ENCODE results near the gene NUDT15. TPM values are rescaled to one million over a fixed set of nuclear protein-coding genes. Genes with fewer than 3 reads are reported as not detected.
"Not testable (repeated sequence)": the region's sequence is repeated elsewhere in the genome, so short reads cannot be mapped to it uniquely, and the experiment has no call there.

NUDT15 gene
- total and polyA plus RNA-seq, 7 experiments from 2014 or later, result 4.3 to 13.6 (median 8.7) TPM

GRCh38 chr13:48000559-48001113 lies 36.9 kb upstream of the NUDT15 start:
- no peaks in the 10 kb centered on the region for H3K9me3 Mint-ChIP-seq
- POLR2A ChIA-PET, result interaction anchor here (1.5 kb wide), 1 partner anchor 37 kb away, joined by 7 read pairs; the partner anchor contains the start of gene NUDT15
- H3K4me1 Mint-ChIP-seq, result peaks cover 24 to 48% (median 42%) of the 10 kb centered on the region in 7 donors
- H3K36me3 Mint-ChIP-seq, result peaks cover 5 to 13% (median 5%) of the 10 kb centered on the region in 5 donors
- Histone ChIP-seq H3K27ac (ENCODE audit: low read depth, low read length) (peak overlapping the region; percentile 81), H3K4me1 (ENCODE audit: control insufficient read depth in 2 of 2, insufficient read depth in 2 of 2, low read length in 2 of 2) (peaks cover 7 to 10% of the 10 kb centered on the region in 2 donors), H3K4me3 (ENCODE audit: low read length) (peak overlapping the region; percentile 97), H3K36me3 (ENCODE audit: control insufficient read depth in 2 of 3, insufficient read depth in 3 of 3, low read length in 3 of 3) (peaks cover 0 to 5% (median 0%) of the 10 kb centered on the region in 3 experiments), H3K27me3 (ENCODE audit: control insufficient read depth in 2 of 2, insufficient read depth in 2 of 2, low read length in 2 of 2) (no peaks in the 10 kb centered on the region), H3K9me3 (ENCODE audit: control insufficient read depth in 2 of 3, low read length in 3 of 3) (no peaks in the 10 kb centered on the region)
- intact Hi-C loops (cut with micrococcal nuclease), result loop anchor here (1.0 to 10.0 kb wide), 11 partner anchors 37 to 1948 kb away; partner anchors contain the start of genes ESD (in 2 of the 2), MED4 (in 2 of the 2), NUDT15 (in 2 of the 2) and ITM2B (in 1 of the 2)
- H3K27ac Mint-ChIP-seq, result peak overlapping the region; percentile 75 to 96 (median 91)
- peaks cover 0 to 2% (median 0%) of the 10 kb centered on the region in 5 donors for H3K27me3 Mint-ChIP-seq
- CTCF ChIA-PET, result interaction anchor here (0.6 kb wide), 1 partner anchor 107 kb away, joined by 4 read pairs; no protein-coding TSS in a partner anchor
- peak; percentile 33 for ATAC-seq
- peak overlapping the region; percentile 88 to 97 (median 96) for H3K4me3 Mint-ChIP-seq
- DNase-seq, result peak in 2 of 9 donors; percentile 2 to 16

GRCh38 chr13:48001114-48001881 lies 36.2 kb upstream of the NUDT15 start, which contains the start of gene SUCLA2:
SUCLA2 (minus strand) TSS chr13:48001273; CDS start chr13:48001269, 4 bp downstream.
- peak; percentile 75 to 96 (median 88) for DNase-seq
- H3K27me3 Mint-ChIP-seq, result peaks cover 0 to 2% (median 0%) of the 10 kb centered on the region in 5 donors
- H3K4me1 Mint-ChIP-seq, result peaks cover 24 to 47% (median 42%) of the 10 kb centered on the region in 7 donors
- peak; percentile 100 for ATAC-seq
- Histone ChIP-seq H3K4me3 (ENCODE audit: low read length) (peak within 1 kb of the TSS; percentile 97), H3K36me3 (ENCODE audit: control insufficient read depth in 2 of 3, insufficient read depth in 3 of 3, low read length in 3 of 3) (peaks cover 0 to 5% (median 0%) of the 10 kb centered on the region in 3 experiments), H3K9me3 (ENCODE audit: control insufficient read depth in 2 of 3, low read length in 3 of 3) (no peaks in the 10 kb centered on the region), H3K27ac (ENCODE audit: low read depth, low read length) (peak within 1 kb of the TSS; percentile 81), H3K27me3 (ENCODE audit: control insufficient read depth in 2 of 2, insufficient read depth in 2 of 2, low read length in 2 of 2) (no peaks in the 10 kb centered on the region), H3K4me1 (ENCODE audit: control insufficient read depth in 2 of 2, insufficient read depth in 2 of 2, low read length in 2 of 2) (peaks cover 7 to 10% of the 10 kb centered on the region in 2 donors)
- CTCF ChIA-PET, result no interaction called here
- H3K36me3 Mint-ChIP-seq, result peaks cover 4 to 13% (median 5%) of the 10 kb centered on the region in 5 donors
- POLR2A ChIA-PET, result interaction anchor here (1.5 kb wide), 1 partner anchor 37 kb away, joined by 7 read pairs; the partner anchor contains the start of gene NUDT15
- H3K27ac Mint-ChIP-seq, result peak within 1 kb of the TSS; percentile 75 to 96 (median 91)
- intact Hi-C loops (cut with micrococcal nuclease), result loop anchor here (1.0 to 10.0 kb wide), 11 partner anchors 36 to 1949 kb away; partner anchors contain the start of genes ESD (in 2 of the 2), MED4 (in 2 of the 2), NUDT15 (in 2 of the 2) and ITM2B (in 1 of the 2)
- H3K9me3 Mint-ChIP-seq, result no peaks in the 10 kb centered on the region
- peak within 1 kb of the TSS; percentile 88 to 97 (median 96) for H3K4me3 Mint-ChIP-seq

DNA sequence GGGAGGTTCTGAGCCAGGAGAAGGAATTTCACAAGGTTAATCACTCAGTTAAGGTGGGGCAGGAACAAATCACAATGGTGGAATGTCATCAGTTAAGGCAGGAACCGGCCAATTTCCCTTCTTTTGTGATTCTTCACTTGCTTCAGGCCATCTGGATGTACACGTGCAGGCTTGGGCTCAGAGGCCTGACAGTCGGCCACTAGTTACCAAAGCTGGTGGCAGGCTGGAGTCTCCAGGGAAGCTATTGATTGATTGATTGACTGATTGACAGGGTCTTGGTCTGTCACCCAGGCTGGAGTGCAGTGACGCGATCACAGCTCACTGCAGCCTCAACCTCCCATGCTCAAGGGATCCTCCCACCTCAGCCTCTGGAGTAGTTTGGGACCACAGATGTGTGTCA lies 35.5 kb upstream of the NUDT15 start:
- DNase-seq; ATAC-seq; H3K36me3 Mint-ChIP-seq; H3K9me3 Mint-ChIP-seq; H3K27me3 Mint-ChIP-seq; H3K36me3 ChIP-seq (ENCODE audit: control insufficient read depth in 2 of 3, insufficient read depth in 3 of 3, low read length in 3 of 3); H3K4me3 ChIP-seq (ENCODE audit: low read length); H3K27ac ChIP-seq (ENCODE audit: low read depth, low read length); CTCF ChIA-PET; H3K9me3 ChIP-seq (ENCODE audit: control insufficient read depth in 2 of 3, low read length in 3 of 3); H3K4me1 ChIP-seq (ENCODE audit: control insufficient read depth in 2 of 2, insufficient read depth in 2 of 2, low read length in 2 of 2); H3K27me3 ChIP-seq (ENCODE audit: control insufficient read depth in 2 of 2, insufficient read depth in 2 of 2, low read length in 2 of 2): not testable (repeated sequence)
- Mint-ChIP-seq H3K27ac (peak overlapping the region in 8 of 9 donors; percentile 51 to 94 (median 87)), H3K4me1 (peaks cover 24 to 42% (median 40%) of the 10 kb centered on the region in 7 donors), H3K4me3 (peak overlapping the region; percentile 88 to 97 (median 96))
- intact Hi-C loops (cut with micrococcal nuclease), result loop anchor here (1.0 to 10.0 kb wide), 11 partner anchors 35 to 1950 kb away; partner anchors contain the start of genes ESD (in 2 of the 2), MED4 (in 2 of the 2), NUDT15 (in 2 of the 2) and ITM2B (in 1 of the 2)
- POLR2A ChIA-PET, result interaction anchor here (1.5 kb wide), 1 partner anchor 36 kb away, joined by 7 read pairs; the partner anchor contains the start of gene NUDT15

GRCh38 chr13:48004201-48004600 lies 33.3 kb upstream of the NUDT15 start:
- Histone ChIP-seq H3K27me3 (ENCODE audit: control insufficient read depth in 2 of 2, insufficient read depth in 2 of 2, low read length in 2 of 2) (no peaks in the 10 kb centered on the region), H3K27ac (ENCODE audit: low read depth, low read length) (no peak overlapping the region), H3K9me3 (ENCODE audit: control insufficient read depth in 2 of 3, low read length in 3 of 3) (no peaks in the 10 kb centered on the region), H3K4me1 (ENCODE audit: control insufficient read depth in 2 of 2, insufficient read depth in 2 of 2, low read length in 2 of 2) (peaks cover 5 to 7% of the 10 kb centered on the region in 2 donors), H3K4me3 (ENCODE audit: low read length) (no peak overlapping the region), H3K36me3 (ENCODE audit: control insufficient read depth in 2 of 3, insufficient read depth in 3 of 3, low read length in 3 of 3) (peaks cover 0 to 5% (median 0%) of the 10 kb centered on the region in 3 experiments)
- ChIA-PET CTCF (no interaction called here), POLR2A (no interaction called here)
- H3K4me3 Mint-ChIP-seq, result peak overlapping the region in 1 of 10 donors; percentile 47
- intact Hi-C loops (cut with micrococcal nuclease), result loop anchor here (5.0 to 10.0 kb wide), 6 partner anchors 207 to 1952 kb away; partner anchors contain the start of genes ESD (in 2 of the 2) and ZC3H13 (in 1 of the 2)
- DNase-seq (no peak), ATAC-seq (no peak)
- no peaks in the 10 kb centered on the region for H3K9me3 Mint-ChIP-seq
- peaks cover 18 to 26% (median 21%) of the 10 kb centered on the region in 7 donors for H3K4me1 Mint-ChIP-seq
- peak overlapping the region in 3 of 9 donors; percentile 12 to 65 (median 33) for H3K27ac Mint-ChIP-seq
- peaks cover 0 to 14% (median 9%) of the 10 kb centered on the region in 5 donors for H3K36me3 Mint-ChIP-seq
- H3K27me3 Mint-ChIP-seq, result peaks cover 0 to 2% (median 0%) of the 10 kb centered on the region in 5 donors

GRCh38 chr13:48006396-48006795 lies 31.1 kb upstream of the NUDT15 start:
- Histone ChIP-seq H3K9me3 (ENCODE audit: control insufficient read depth in 2 of 3, low read length in 3 of 3) (no peaks in the 10 kb centered on the region), H3K36me3 (ENCODE audit: control insufficient read depth in 2 of 3, insufficient read depth in 3 of 3, low read length in 3 of 3) (peaks cover 0 to 3% (median 0%) of the 10 kb centered on the region in 3 experiments), H3K4me1 (ENCODE audit: control insufficient read depth in 2 of 2, insufficient read depth in 2 of 2, low read length in 2 of 2) (no peaks in the 10 kb centered on the region), H3K4me3 (ENCODE audit: low read length) (no peak overlapping the region), H3K27ac (ENCODE audit: low read depth, low read length) (no peak overlapping the region), H3K27me3 (ENCODE audit: control insufficient read depth in 2 of 2, insufficient read depth in 2 of 2, low read length in 2 of 2) (no peaks in the 10 kb centered on the region)
- POLR2A ChIA-PET, result interaction anchor here (0.6 to 1.0 kb wide), 3 partner anchors 9 to 89 kb away, joined by 3 to 4 read pairs (median 4); partner anchors contain the start of gene NUDT15
- Mint-ChIP-seq H3K4me3 (no peak overlapping the region), H3K9me3 (no peaks in the 10 kb centered on the region), H3K27ac (no peak overlapping the region), H3K36me3 (peaks cover 6 to 26% (median 11%) of the 10 kb centered on the region in 5 donors), H3K27me3 (peaks cover 0 to 2% (median 0%) of the 10 kb centered on the region in 5 donors), H3K4me1 (peaks cover 5 to 12% (median 6%) of the 10 kb centered on the region in 7 donors)
- CTCF ChIA-PET, result interaction anchor here (0.9 kb wide), 1 partner anchor 10 kb away, joined by 3 read pairs; no protein-coding TSS in a partner anchor
- DNase-seq (no peak), ATAC-seq (no peak)
- intact Hi-C loops (cut with micrococcal nuclease), result loop anchor here in 1 of 2 donors (10.0 kb wide), 2 partner anchors 1108 to 1212 kb away; partner anchors contain the start of gene ESD

DNA sequence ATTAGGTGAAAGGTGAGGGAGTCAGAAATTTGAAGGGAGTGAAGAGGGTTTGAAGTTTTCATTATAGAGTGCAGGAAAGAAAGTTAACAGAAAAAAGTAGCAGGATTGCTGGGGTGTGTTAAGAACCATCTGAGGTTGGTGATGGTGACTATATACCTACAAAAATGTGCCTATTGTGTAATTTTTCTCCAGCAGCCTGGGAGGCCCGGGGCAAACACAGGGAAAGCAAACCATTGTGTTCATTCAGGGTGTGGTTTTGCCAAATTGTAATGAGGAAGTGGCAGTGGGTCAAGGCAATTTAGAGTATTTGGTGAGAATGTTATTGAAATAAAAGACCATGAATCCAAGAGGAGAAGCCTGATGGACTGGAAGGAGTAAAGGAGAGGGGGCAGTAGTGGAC lies 28.2 kb upstream of the NUDT15 start:
- no peak overlapping the region for H3K27ac Mint-ChIP-seq
- H3K9me3 Mint-ChIP-seq, result peaks cover 0 to 2% (median 0%) of the 10 kb centered on the region in 11 donors
- no peak overlapping the region for H3K4me3 Mint-ChIP-seq
- ATAC-seq (no peak), DNase-seq (no peak)
- intact Hi-C loops (cut with micrococcal nuclease), result loop anchor here in 1 of 2 donors (10.0 kb wide), 2 partner anchors 1106 to 1214 kb away; partner anchors contain the start of gene ESD
- H3K36me3 ChIP-seq (ENCODE audit: control insufficient read depth in 2 of 3, insufficient read depth in 3 of 3, low read length in 3 of 3), result peaks cover 0 to 3% (median 0%) of the 10 kb centered on the region in 3 experiments
- CTCF ChIA-PET, result no interaction called here
- peaks cover 0 to 7% (median 0%) of the 10 kb centered on the region in 7 donors for H3K4me1 Mint-ChIP-seq
- H3K36me3 Mint-ChIP-seq, result peaks cover 10 to 44% (median 19%) of the 10 kb centered on the region in 5 donors
- no peaks in the 10 kb centered on the region for H3K9me3 ChIP-seq (ENCODE audit: control insufficient read depth in 2 of 3, low read length in 3 of 3)
- POLR2A ChIA-PET, result no interaction called here
- H3K27me3 ChIP-seq (ENCODE audit: control insufficient read depth in 2 of 2, insufficient read depth in 2 of 2, low read length in 2 of 2), result no peaks in the 10 kb centered on the region
- H3K27ac ChIP-seq (ENCODE audit: low read depth, low read length), result no peak overlapping the region
- no peak overlapping the region for H3K4me3 ChIP-seq (ENCODE audit: low read length)
- no peaks in the 10 kb centered on the region for H3K4me1 ChIP-seq (ENCODE audit: control insufficient read depth in 2 of 2, insufficient read depth in 2 of 2, low read length in 2 of 2)
- H3K27me3 Mint-ChIP-seq, result peaks cover 0 to 2% (median 0%) of the 10 kb centered on the region in 5 donors
